ENCODE results near the gene NOVA2. TPM values are rescaled to one million over a fixed set of nuclear protein-coding genes. Genes with fewer than 3 reads are reported as not detected.

The NOVA2 gene
- polyA plus RNA-seq, 1 experiment = 0.02 TPM

GRCh38 chr19:45995715-45996385 lies 22.2 kb upstream of the NOVA2 start:
- POLR2A ChIA-PET = interaction anchor here (0.6 to 1.4 kb wide), 9 partner anchors 9 to 397 kb away, joined by 3 to 8 read pairs (median 4); partner anchors contain the start of genes MYPOP, NOVA2 and SYMPK
- CTCF ChIA-PET = interaction anchor here (1.0 to 2.5 kb wide), 3 partner anchors 14 to 81 kb away, joined by 5 to 11 read pairs (median 7); no protein-coding TSS in a partner anchor
- DNase-seq (ENCODE audit: low read depth, low spot score) = no peak
- Histone ChIP-seq H3K4me3 (ENCODE audit: low read depth, low read length) (peak overlapping the region; percentile 95), H3K9me3 (ENCODE audit: control insufficient read depth, insufficient read depth, low read length) (no peaks in the 10 kb centered on the region; the same call in 1 of the 2 replicates), H3K27ac (ENCODE audit: low read depth, low read length) (no peak overlapping the region), H3K27me3 (ENCODE audit: control insufficient read depth, insufficient read depth, low read length) (peaks cover under 1% of the 10 kb centered on the region)
- TF ChIP-seq CTCF (IDR thresholded peaks at IDR 0.05; ENCODE audit: low read depth, low read length) = no peak

GRCh38 chr19:45994998-45995714 lies 21.5 kb upstream of the NOVA2 start, which contains the start of gene CCDC61:
Gene CCDC61, plus strand, starts transcription at chr19:45995467. Its CDS starts 7,552 bp downstream, at chr19:46003019.
- H3K27me3 ChIP-seq (ENCODE audit: control insufficient read depth, insufficient read depth, low read length) = peaks cover 3% of the 10 kb centered on the region
- no peaks in the 10 kb centered on the region; the same call in 1 of the 2 replicates for H3K9me3 ChIP-seq (ENCODE audit: control insufficient read depth, insufficient read depth, low read length)
- H3K27ac ChIP-seq (ENCODE audit: low read depth, low read length) = no peak within 1 kb of the TSS
- CTCF ChIA-PET = interaction anchor here (0.5 to 2.5 kb wide), 4 partner anchors 15 to 278 kb away, joined by 3 to 11 read pairs (median 6); no protein-coding TSS in a partner anchor
- no peak for TF ChIP-seq CTCF (IDR thresholded peaks at IDR 0.05; ENCODE audit: low read depth, low read length)
- H3K4me3 ChIP-seq (ENCODE audit: low read depth, low read length) = peak within 1 kb of the TSS; percentile 95
- peak; percentile 99 for DNase-seq (ENCODE audit: low read depth, low spot score)
- POLR2A ChIA-PET = interaction anchor here (0.6 to 1.4 kb wide), 9 partner anchors 9 to 132 kb away, joined by 3 to 8 read pairs (median 3); partner anchors contain the start of genes MYPOP, NOVA2 and SYMPK

- H3K9me3 ChIP-seq (ENCODE audit: control insufficient read depth, insufficient read depth, low read length) = no peaks in the 10 kb centered on the region; the same call in 1 of the 2 replicates
- no peak for DNase-seq (ENCODE audit: low read depth, low spot score)
- ChIA-PET CTCF (interaction anchor here (0.5 to 2.3 kb wide), 2 partner anchors 15 to 278 kb away, joined by 3 to 11 read pairs; no protein-coding TSS in a partner anchor), POLR2A (interaction anchor here (0.6 to 1.4 kb wide), 8 partner anchors 8 to 133 kb away, joined by 3 to 8 read pairs (median 4); partner anchors contain the start of genes MYPOP and NOVA2)
- peaks cover 6% of the 10 kb centered on the region for H3K27me3 ChIP-seq (ENCODE audit: control insufficient read depth, insufficient read depth, low read length)
- TF ChIP-seq CTCF (IDR thresholded peaks at IDR 0.05; ENCODE audit: low read depth, low read length) = no peak
- H3K4me3 ChIP-seq (ENCODE audit: low read depth, low read length) = peak overlapping the region; percentile 71
- H3K27ac ChIP-seq (ENCODE audit: low read depth, low read length) = no peak overlapping the region
Measured at GRCh38 chr19:45994456-45994997, 20.9 kb upstream of the NOVA2 start.

GRCh38 chr19:45990113-45990728 lies 16.6 kb upstream of the NOVA2 start:
- no peak for DNase-seq (ENCODE audit: low read depth, low spot score)
- Histone ChIP-seq H3K9me3 (ENCODE audit: control insufficient read depth, insufficient read depth, low read length) (no peaks in the 10 kb centered on the region; the same call in 1 of the 2 replicates), H3K4me3 (ENCODE audit: low read depth, low read length) (no peak overlapping the region), H3K27me3 (ENCODE audit: control insufficient read depth, insufficient read depth, low read length) (peaks cover 15% of the 10 kb centered on the region), H3K27ac (ENCODE audit: low read depth, low read length) (no peak overlapping the region)
- ChIA-PET POLR2A (no interaction called here), CTCF (no interaction called here)
- TF ChIP-seq CTCF (IDR thresholded peaks at IDR 0.05; ENCODE audit: low read depth, low read length) = no peak
